Measurements from ENCODE around the gene PSME1. TPM values are rescaled to one million over a fixed set of nuclear protein-coding genes. Genes with fewer than 3 reads are reported as not detected.

PSME1 gene
- total and polyA plus RNA-seq, 2 donors (not counting 3 experiments of a cell fraction or from before 2014, with no cell fraction given) = 98.1 to 135 TPM

DNA sequence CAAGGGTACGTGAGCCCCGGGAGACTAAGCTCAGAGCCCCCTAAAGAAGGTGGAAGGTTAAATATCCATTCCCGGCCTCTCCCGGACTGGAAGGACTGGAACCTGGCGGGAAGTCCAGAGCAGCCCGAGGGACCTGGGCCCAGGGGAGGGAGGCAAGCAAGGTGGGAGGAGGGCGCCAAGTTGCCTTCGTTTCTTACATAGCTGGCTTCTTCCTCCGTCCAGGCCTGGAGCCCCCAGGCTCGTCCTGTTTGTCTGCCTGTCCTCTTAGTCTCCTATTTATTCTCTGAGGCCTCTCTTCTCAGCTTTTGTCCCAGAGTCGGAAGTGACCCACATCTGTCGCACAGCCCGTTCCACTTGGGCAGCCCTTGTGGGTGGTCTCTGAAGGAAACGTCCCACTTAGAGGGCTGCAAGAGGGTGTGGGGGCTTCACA is 41.1 kb upstream of the PSME1 start:
- BruUV-seq (replicated peaks) = no TSS peak

More for the DNA sequence above, 41.1 kb upstream of the PSME1 start:
- POLR2A ChIA-PET = interaction anchor here (1.3 to 3.1 kb wide), 3 partner anchors 9 to 20 kb away, joined by 3 to 11 read pairs (median 4); partner anchors contain the start of genes DCAF11 and NRL
- no peak for FAIRE-seq
- DNase-seq (ENCODE audit: low read depth, low spot score) = no peak
- peak overlapping the region; percentile 46 for H3K27ac ChIP-seq (ENCODE audit: insufficient read depth, low read depth, low read length)
- H3K4me3 ChIP-seq (replicated peaks in 1 of 3; ENCODE audit: insufficient read depth in 1 of 3, low read depth in 1 of 3, low read length in 3 of 3) = peak overlapping the region; percentile 71 to 82 (median 74)
- peak overlapping the region; percentile 92 for H2AFZ ChIP-seq (ENCODE audit: low read depth, low read length)
- no peaks in the 10 kb centered on the region for H4K20me1 ChIP-seq (replicated peaks; ENCODE audit: control insufficient read depth, extremely low read depth, insufficient read depth, low read length)
- no peak for TF ChIP-seq POLR2AphosphoS5 (IDR thresholded peaks at IDR 0.05; ENCODE audit: insufficient read depth, low read depth, low read length)
- no peak for TF ChIP-seq GATA2 (IDR thresholded peaks at IDR 0.05; ENCODE audit: insufficient read depth, insufficient read length, low read depth, low read length)
- no peak for TF ChIP-seq POLR2A (IDR thresholded peaks at IDR 0.05; ENCODE audit: low read depth, low read length)
- TF ChIP-seq MYC (IDR thresholded peaks at IDR 0.05; ENCODE audit: low read depth, low read length) = no peak
- TF ChIP-seq, protein P1, sequence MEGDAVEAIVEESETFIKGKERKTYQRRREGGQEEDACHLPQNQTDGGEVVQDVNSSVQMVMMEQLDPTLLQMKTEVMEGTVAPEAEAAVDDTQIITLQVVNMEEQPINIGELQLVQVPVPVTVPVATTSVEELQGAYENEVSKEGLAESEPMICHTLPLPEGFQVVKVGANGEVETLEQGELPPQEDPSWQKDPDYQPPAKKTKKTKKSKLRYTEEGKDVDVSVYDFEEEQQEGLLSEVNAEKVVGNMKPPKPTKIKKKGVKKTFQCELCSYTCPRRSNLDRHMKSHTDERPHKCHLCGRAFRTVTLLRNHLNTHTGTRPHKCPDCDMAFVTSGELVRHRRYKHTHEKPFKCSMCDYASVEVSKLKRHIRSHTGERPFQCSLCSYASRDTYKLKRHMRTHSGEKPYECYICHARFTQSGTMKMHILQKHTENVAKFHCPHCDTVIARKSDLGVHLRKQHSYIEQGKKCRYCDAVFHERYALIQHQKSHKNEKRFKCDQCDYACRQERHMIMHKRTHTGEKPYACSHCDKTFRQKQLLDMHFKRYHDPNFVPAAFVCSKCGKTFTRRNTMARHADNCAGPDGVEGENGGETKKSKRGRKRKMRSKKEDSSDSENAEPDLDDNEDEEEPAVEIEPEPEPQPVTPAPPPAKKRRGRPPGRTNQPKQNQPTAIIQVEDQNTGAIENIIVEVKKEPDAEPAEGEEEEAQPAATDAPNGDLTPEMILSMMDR (IDR thresholded peaks at IDR 0.05; ENCODE audit: extremely low read depth in 1 of 2, insufficient read depth in 1 of 2, low read depth in 1 of 2, low read length in 2 of 2) = no peak
- no peak for TF ChIP-seq FOS (IDR thresholded peaks at IDR 0.05; ENCODE audit: borderline replicate concordance, insufficient read depth, low read length)
- TF ChIP-seq, protein P2, sequence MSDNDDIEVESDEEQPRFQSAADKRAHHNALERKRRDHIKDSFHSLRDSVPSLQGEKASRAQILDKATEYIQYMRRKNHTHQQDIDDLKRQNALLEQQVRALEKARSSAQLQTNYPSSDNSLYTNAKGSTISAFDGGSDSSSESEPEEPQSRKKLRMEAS (IDR thresholded peaks at IDR 0.05; ENCODE audit: insufficient read depth, insufficient read length) = no peak
- no peak for TF ChIP-seq JUN (IDR thresholded peaks at IDR 0.05; ENCODE audit: borderline replicate concordance, insufficient read depth, insufficient read length, low read depth)
- no peak for TF ChIP-seq EZH2 (IDR thresholded peaks at IDR 0.05; ENCODE audit: borderline replicate concordance, low read depth, low read length, severe bottlenecking)
- no peaks in the 10 kb centered on the region for H3K27me3 ChIP-seq (ENCODE audit: control insufficient read depth in 2 of 2, insufficient read depth in 2 of 2, low read length in 2 of 2)
- CTCF ChIA-PET = interaction anchor here (0.9 to 9.6 kb wide), 7 partner anchors 12 to 213 kb away, joined by 3 to 319 read pairs (median 6); partner anchors contain the start of genes CIDEB, DCAF11, IRF9 and NRL
- H3K9me3 ChIP-seq (replicated peaks; ENCODE audit: control insufficient read depth, insufficient read depth, low read length) = no peaks in the 10 kb centered on the region
- intact Hi-C loops (cut with micrococcal nuclease) = loop anchor here (1.0 to 2.0 kb wide), 6 partner anchors 11 to 81 kb away; partner anchors contain the start of genes DCAF11, EMC9, IRF9 and NRL
- H3K4me2 ChIP-seq (ENCODE audit: insufficient read depth, low read length) = peak overlapping the region; percentile 85
- peak overlapping the region; percentile 78 for H3K9ac ChIP-seq (replicated peaks; ENCODE audit: extremely low read depth, insufficient read depth, low read length)
- H3K9me1 ChIP-seq (replicated peaks; ENCODE audit: control insufficient read depth, extremely low read depth, insufficient read depth, low read length) = no peaks in the 10 kb centered on the region
- H3K36me3 ChIP-seq (ENCODE audit: control insufficient read depth in 2 of 2, extremely low read depth in 1 of 2, insufficient read depth in 2 of 2, low read length in 2 of 2) = no peaks in the 10 kb centered on the region
- H3K4me1 ChIP-seq (ENCODE audit: control insufficient read depth, extremely low read depth, insufficient read depth, low read length) = peaks cover 9% of the 10 kb centered on the region
- H3K79me2 ChIP-seq (ENCODE audit: control insufficient read depth, insufficient read depth, low read length) = peaks cover 4% of the 10 kb centered on the region
- dilution Hi-C loops (cut with MboI; ENCODE audit: extremely low pct_ligation_motif_present, low sequenced_read_pairs) = no loop called here

Measured in endothelial cell of umbilical vein (primary cell).